Mesodermal cell (in vitro differentiated cells): Measurements from ENCODE around the gene CACFD1.

ENCODE experiments used
- H3K27ac ChIP-seq: 2 replicates; pipeline ENCODE4 v1.7.0; 2013; ENCODE audit warnings: mild to moderate bottlenecking, low read depth, low read length, moderate library complexity; ENCODE audit not compliant: severe bottlenecking
- H3K36me3 ChIP-seq: 2 replicates; pipeline ENCODE4 v1.7.1; 2013; ENCODE audit warnings: mild to moderate bottlenecking, low read length, moderate library complexity; ENCODE audit not compliant: control insufficient read depth, insufficient read depth
- H3K4me1 ChIP-seq: one replicate; pipeline ENCODE4 v1.7.1; 2013; ENCODE audit warnings: mild to moderate bottlenecking, low read length; ENCODE audit not compliant: insufficient read depth, control insufficient read depth, poor library complexity, severe bottlenecking
- H3K4me3 ChIP-seq: 2 replicates; pipeline ENCODE4 v1.7.0; 2013; ENCODE audit warnings: low read length, control low read depth, mild to moderate bottlenecking; ENCODE audit not compliant: insufficient read depth, poor library complexity, severe bottlenecking; ENCODE audit errors: extremely low read depth
- H3K9me3 ChIP-seq: 2 replicates; pipeline ENCODE4 v1.7.1; 2013; ENCODE audit warnings: mild to moderate bottlenecking, low read length, moderate library complexity; ENCODE audit not compliant: control insufficient read depth
- WGBS, 2 experiments: methylation state at CpG; one replicate each; pipeline ENCODE4 v1.1.5; 2013; ENCODE audit warnings: missing lambda C conversion rate in 2 of 2; ENCODE audit not compliant: insufficient coverage in 2 of 2; 5-methylcytosine and 5-hydroxymethylcytosine counted together

Gene CACFD1

GRCh38 chr9:133426011-133426410, 33.8 kb upstream of the CACFD1 start:
- H3K27ac ChIP-seq, result no peak overlapping the region
- H3K4me3 ChIP-seq, result no peak overlapping the region
- 86 to 89% methylated on average over 9 to 11 of the region's 11 CpGs for whole genome bisulfite sequencing, 2 experiments
- peaks cover 4% of the 10 kb centered on the region for H3K9me3 ChIP-seq
- H3K4me1 ChIP-seq, result peaks cover 7% of the 10 kb centered on the region
- peaks cover 3% of the 10 kb centered on the region for H3K36me3 ChIP-seq

- H3K9me3 ChIP-seq, result peaks cover 4% of the 10 kb centered on the region
- peak overlapping the region; percentile 29 for H3K4me3 ChIP-seq
- H3K36me3 ChIP-seq, result peaks cover 3% of the 10 kb centered on the region
- no peak overlapping the region for H3K27ac ChIP-seq
- WGBS, 2 experiments, result 55 to 65% methylated on average over 6 to 8 of the region's 10 CpGs
- H3K4me1 ChIP-seq, result peaks cover 3% of the 10 kb centered on the region
Measured at GRCh38 chr9:133427658-133428348, 32.0 kb upstream of the CACFD1 start.

- WGBS, 2 experiments, result 1% methylated on average over 32 to 43 of the region's 57 CpGs
- peak overlapping the region; percentile 26 for H3K4me3 ChIP-seq
- H3K9me3 ChIP-seq, result peaks cover 4% of the 10 kb centered on the region
Measured at GRCh38 chr9:133428617-133429101, 31.1 kb upstream of the CACFD1 start.

GRCh38 chr9:133429214-133429613, 30.6 kb upstream of the CACFD1 start:
- peaks cover 4% of the 10 kb centered on the region for H3K9me3 ChIP-seq
- 4% methylated on average over 4 to 12 of the region's 18 CpGs for WGBS, 2 experiments
- H3K4me1 ChIP-seq, result no peaks in the 10 kb centered on the region
- H3K36me3 ChIP-seq, result peaks cover 3% of the 10 kb centered on the region
- no peak overlapping the region for H3K27ac ChIP-seq
- no peak overlapping the region for H3K4me3 ChIP-seq

More at GRCh38 chr9:133428617-133429101, 31.1 kb upstream of the CACFD1 start:
- no peak overlapping the region for H3K27ac ChIP-seq
- no peaks in the 10 kb centered on the region for H3K4me1 ChIP-seq
- peaks cover 3% of the 10 kb centered on the region for H3K36me3 ChIP-seq

- 13 to 16% methylated on average over 35 to 48 of the region's 49 CpGs for WGBS, 2 experiments
- H3K4me1 ChIP-seq, result no peaks in the 10 kb centered on the region
Measured at GRCh38 chr9:133429641-133430161, 30.1 kb upstream of the CACFD1 start.

GRCh38 chr9:133430244-133430643, 29.5 kb upstream of the CACFD1 start:
- peaks cover 3% of the 10 kb centered on the region for H3K36me3 ChIP-seq
- H3K4me3 ChIP-seq, result no peak overlapping the region
- no CpG with 5 or more reads among the region's 1 CpG for WGBS, 2 experiments
- H3K4me1 ChIP-seq, result no peaks in the 10 kb centered on the region
- no peak overlapping the region for H3K27ac ChIP-seq
- peaks cover 4% of the 10 kb centered on the region for H3K9me3 ChIP-seq

More at GRCh38 chr9:133429641-133430161, 30.1 kb upstream of the CACFD1 start:
- peaks cover 3% of the 10 kb centered on the region for H3K36me3 ChIP-seq
- peaks cover 4% of the 10 kb centered on the region for H3K9me3 ChIP-seq
- H3K27ac ChIP-seq, result no peak overlapping the region
- H3K4me3 ChIP-seq, result no peak overlapping the region

- Histone ChIP-seq H3K36me3 (no peaks in the 10 kb centered on the region), H3K4me1 (no peaks in the 10 kb centered on the region), H3K9me3 (no peaks in the 10 kb centered on the region), H3K27ac (no peak overlapping the region), H3K4me3 (no peak overlapping the region)
- 89 to 93% methylated on average over 10 to 11 of the region's 11 CpGs for WGBS, 2 experiments
Measured at GRCh38 chr9:133433351-133433843, 26.4 kb upstream of the CACFD1 start.

- no peak overlapping the region for H3K27ac ChIP-seq
- no peaks in the 10 kb centered on the region for H3K36me3 ChIP-seq
- no peak overlapping the region for H3K4me3 ChIP-seq
- 85 to 86% methylated on average over 4 to 10 of the region's 16 CpGs for WGBS, 2 experiments
- no peaks in the 10 kb centered on the region for H3K9me3 ChIP-seq
- no peaks in the 10 kb centered on the region for H3K4me1 ChIP-seq
Measured at GRCh38 chr9:133436681-133437080, 23.1 kb upstream of the CACFD1 start.

GRCh38 chr9:133437753-133438531, 21.8 kb upstream of the CACFD1 start:
- no peaks in the 10 kb centered on the region for H3K4me1 ChIP-seq
- H3K27ac ChIP-seq, result no peak overlapping the region
- H3K36me3 ChIP-seq, result no peaks in the 10 kb centered on the region
- 92 to 94% methylated on average over 19 to 20 of the region's 20 CpGs for WGBS, 2 experiments
- no peak overlapping the region for H3K4me3 ChIP-seq
- no peaks in the 10 kb centered on the region for H3K9me3 ChIP-seq

- Histone ChIP-seq H3K27ac (no peak overlapping the region), H3K9me3 (no peaks in the 10 kb centered on the region), H3K4me1 (no peaks in the 10 kb centered on the region), H3K36me3 (no peaks in the 10 kb centered on the region), H3K4me3 (no peak overlapping the region)
- 67 to 100% methylated on average over 1 to 3 of the region's 4 CpGs for WGBS, 2 experiments
Measured at GRCh38 chr9:133439337-133439736, 20.4 kb upstream of the CACFD1 start.
